HepG2 (cell line): Measurements from ENCODE around the gene PRKAG1. TPM values are rescaled to one million over a fixed set of nuclear protein-coding genes. Genes with fewer than 3 reads are reported as not detected.

Experiments
- CBX5 ChIP-seq: sonication (generic); formaldehyde crosslinking; IDR thresholded peaks from 2 replicates; pipeline ENCODE4 v1.4.0; 2020; ENCODE audit warnings: missing genetic modification reagents, borderline replicate concordance
- CREB1 ChIP-seq, 2 experiments: fragments of 450-650 bp in 1 of 2; IDR thresholded peaks; 2 replicates each; pipeline ENCODE4 v1.6.1; 2016 to 2017; ENCODE audit warnings: control low read depth in 1 of 2, mild to moderate bottlenecking in 1 of 2, missing compliant biosample characterization in 1 of 2, missing genetic modification characterization in 1 of 2
- CREBL2 ChIP-seq: sonication (generic); formaldehyde crosslinking; IDR thresholded peaks from 2 replicates; pipeline ENCODE4 v1.8.1; 2023; ENCODE audit warnings: missing genetic modification reagents, mild to moderate bottlenecking, borderline replicate concordance
- E2F1 ChIP-seq: sonication (generic); formaldehyde crosslinking; IDR thresholded peaks from 2 replicates; pipeline ENCODE4 v1.5.0; 2020; ENCODE audit warnings: missing genetic modification reagents
- ETS1 ChIP-seq: sonication (generic); formaldehyde crosslinking; IDR thresholded peaks from 2 replicates; pipeline ENCODE4 v1.4.0; 2020; ENCODE audit warnings: missing genetic modification reagents
- KLF6 ChIP-seq: IDR thresholded peaks from 2 replicates; pipeline ENCODE4 v1.8.0; 2016; ENCODE audit warnings: missing biosample characterization, missing genetic modification reagents
- MTA1 ChIP-seq: sonication (generic); formaldehyde crosslinking; IDR thresholded peaks from 2 replicates; pipeline ENCODE4 v1.4.0; 2020; ENCODE audit warnings: missing genetic modification reagents, mild to moderate bottlenecking, borderline replicate concordance
- MXI1 ChIP-seq: IDR thresholded peaks from 3 replicates; pipeline ENCODE4 v1.6.1; 2012; ENCODE audit warnings: low read depth, low read length, inconsistent platforms, borderline replicate concordance
- RFX1 ChIP-seq: fragments of 450-650 bp; IDR thresholded peaks from 2 replicates; pipeline ENCODE4 v1.6.1; 2017
- SALL1 ChIP-seq: sonication (generic); formaldehyde crosslinking; IDR thresholded peaks from 2 replicates; pipeline ENCODE4 v1.8.0; 2022; ENCODE audit warnings: mild to moderate bottlenecking, missing genetic modification reagents
- TARDBP ChIP-seq: sonication (generic); formaldehyde crosslinking; IDR thresholded peaks from 2 replicates; pipeline ENCODE4 v1.8.0; 2022; ENCODE audit warnings: mild to moderate bottlenecking, missing genetic modification reagents
- ZBTB14 ChIP-seq: sonication (generic); formaldehyde crosslinking; IDR thresholded peaks from 2 replicates; pipeline ENCODE4 v1.4.0; 2020; ENCODE audit warnings: missing genetic modification reagents
- ZBTB33 ChIP-seq: sonication (generic); formaldehyde crosslinking; IDR thresholded peaks from 2 replicates; pipeline ENCODE4 v1.4.0; 2020; ENCODE audit warnings: missing genetic modification reagents
- ZNF256 ChIP-seq: sonication (generic); formaldehyde crosslinking; conservative IDR thresholded peaks from 2 replicates; pipeline ENCODE4 v1.4.0; 2020; ENCODE audit warnings: missing genetic modification reagents
- ZNF264 ChIP-seq: sonication (generic); formaldehyde crosslinking; IDR thresholded peaks from 2 replicates; pipeline ENCODE4 v1.4.0; 2020; ENCODE audit warnings: missing genetic modification reagents
- ZNF562 ChIP-seq: sonication (generic); formaldehyde crosslinking; IDR thresholded peaks from 2 replicates; pipeline ENCODE4 v1.8.0; 2022; ENCODE audit warnings: missing genetic modification reagents, borderline replicate concordance
- ZNF614 ChIP-seq: IDR thresholded peaks from 2 replicates; pipeline ENCODE4 v1.6.1; 2018; ENCODE audit warnings: missing biosample characterization, missing genetic modification reagents, inconsistent platforms, borderline replicate concordance
- ZNF687 ChIP-seq: sonication (generic); formaldehyde crosslinking; IDR thresholded peaks from 2 replicates; pipeline ENCODE4 v1.5.1; 2020; ENCODE audit warnings: mild to moderate bottlenecking, missing genetic modification reagents, moderate library complexity
- ZNF792 ChIP-seq: IDR thresholded peaks from 2 replicates; pipeline ENCODE4 v1.6.1; 2016
- polyA plus RNA-seq, 8 experiments: library from polyadenylated mRNA; depleted of rRNA in 3 of 8; stranded (reverse) in 7 of 8; unstranded in 1 of 8; fragments of >200 nt; fragmentation: Illumina TruSeq in 4 of 8; extraction: Trizol in 4 of 8; gene quantifications; 2 replicates each; pipeline versions ENCODE4 v1.2.1 to v1.2.3, GENCODE V29; 2011 to 2016; ENCODE audit warnings: low read depth in 4 of 8, missing spikeins in 1 of 8, mixed read lengths in 1 of 8; ENCODE audit not compliant: insufficient read depth in 1 of 8
- total RNA-seq, 5 experiments: library from RNA; depleted of rRNA; stranded (reverse); fragments of >200 nt; fragmentation: Illumina TruSeq; extraction: Trizol; gene quantifications; 2 replicates each; pipeline ENCODE4 v1.2.3, GENCODE V29; 2016; ENCODE audit warnings: low read depth in 1 of 5

PRKAG1 gene
- total and polyA plus RNA-seq, 2 of the 13 experiments (the other 11 are each of a cell fraction or from before 2014, with no cell fraction given): 26.1 to 32.8 TPM

GRCh38 chr12:48977290-48978281 lies 41.0 kb downstream of the PRKAG1 start (continued):
- TF ChIP-seq ZNF562 (CRISPR knock-in tag) (no peak), ETS1 (CRISPR knock-in tag) (no peak), CBX5 (no peak), ZNF264 (CRISPR knock-in tag) (no peak), KLF6 (CRISPR knock-in tag) (no peak), CREBL2 (CRISPR knock-in tag) (no peak), ZBTB33 (CRISPR knock-in tag) (no peak), CREB1 (IDR thresholded peaks at IDR 0.05) (peak; percentile 70), CREB1 (CRISPR knock-in tag; IDR thresholded peaks at IDR 0.05) (no peak), ZNF792 (CRISPR knock-in tag) (no peak), ZNF614 (CRISPR knock-in tag) (no peak), E2F1 (no peak), ZBTB14 (no peak), MXI1 (peak; percentile 18; the same call in 1 of the 3 replicates), ZNF687 (CRISPR knock-in tag) (peak; percentile 42; the same call in 1 of the 2 replicates), ZNF256 (CRISPR knock-in tag) (no peak), SALL1 (CRISPR knock-in tag) (no peak), TARDBP (CRISPR knock-in tag) (no peak), MTA1 (CRISPR knock-in tag) (no peak), RFX1 (no peak)
